Muscle layer of colon (tissue), 2 donors: ENCODE measurements around the gene TM9SF3.

Experiments used
- H3K27ac ChIP-seq: one replicate; pipeline ENCODE4 v1.7.0; 2013; ENCODE audit warnings: low read depth, mild to moderate bottlenecking, low read length, moderate library complexity
- H3K27me3 ChIP-seq, 2 donors: one replicate each; pipeline ENCODE4 v1.7.0; 2013; ENCODE audit warnings: low read length in 2 of 2, mild to moderate bottlenecking in 2 of 2; ENCODE audit not compliant: insufficient read depth in 2 of 2, control insufficient read depth in 1 of 2
- H3K36me3 ChIP-seq: one replicate; pipeline ENCODE4 v1.7.0; 2013; ENCODE audit warnings: mild to moderate bottlenecking, low read length; ENCODE audit not compliant: insufficient read depth
- H3K4me1 ChIP-seq: one replicate; pipeline ENCODE4 v1.7.0; 2013; ENCODE audit warnings: mild to moderate bottlenecking, low read length; ENCODE audit not compliant: insufficient read depth
- H3K4me3 ChIP-seq, 2 donors: one replicate each; pipeline ENCODE4 v1.7.0; 2013; ENCODE audit warnings: low read length in 2 of 2, low read depth in 1 of 2, mild to moderate bottlenecking in 1 of 2, moderate library complexity in 1 of 2
- H3K9ac ChIP-seq: one replicate; pipeline ENCODE4 v1.7.0; 2013; ENCODE audit warnings: low read length
- H3K9me3 ChIP-seq: one replicate; pipeline ENCODE4 v1.7.0; 2013; ENCODE audit warnings: mild to moderate bottlenecking, low read length
- donor health status: abdominal sarcoma.
- donor health status: Adenocarcinoma of cecum.

The TM9SF3 gene

GRCh38 chr10:96586419-96587263 lies at the start of gene TM9SF3:
Gene TM9SF3, minus strand, starts transcription at chr10:96587012. Its CDS starts 177 bp downstream, at chr10:96586835.
- peaks cover 33% of the 10 kb centered on the region for H3K4me1 ChIP-seq
- no peaks in the 10 kb centered on the region for H3K27me3 ChIP-seq
- peak within 1 kb of the TSS; percentile 94 for H3K27ac ChIP-seq
- H3K36me3 ChIP-seq = no peaks in the 10 kb centered on the region
- H3K9ac ChIP-seq = peak within 1 kb of the TSS; percentile 83
- H3K9me3 ChIP-seq = no peaks in the 10 kb centered on the region
- H3K4me3 ChIP-seq = peak within 1 kb of the TSS; percentile 73 to 78

GRCh38 chr10:96636551-96636950 lies 49.7 kb upstream of the TM9SF3 start:
- Histone ChIP-seq H3K9me3 (no peaks in the 10 kb centered on the region), H3K4me1 (no peaks in the 10 kb centered on the region), H3K27ac (no peak overlapping the region), H3K36me3 (no peaks in the 10 kb centered on the region), H3K27me3 (no peaks in the 10 kb centered on the region), H3K9ac (no peak overlapping the region), H3K4me3 (no peak overlapping the region)

- Histone ChIP-seq H3K36me3 (no peaks in the 10 kb centered on the region), H3K27ac (no peak overlapping the region), H3K4me1 (no peaks in the 10 kb centered on the region), H3K4me3 (no peak overlapping the region), H3K9ac (no peak overlapping the region), H3K27me3 (no peaks in the 10 kb centered on the region), H3K9me3 (no peaks in the 10 kb centered on the region)
Observed at GRCh38 chr10:96632974-96633710, 46.3 kb upstream of the TM9SF3 start.

- Histone ChIP-seq H3K27me3 (no peaks in the 10 kb centered on the region), H3K4me3 (no peak overlapping the region), H3K9ac (no peak overlapping the region), H3K4me1 (no peaks in the 10 kb centered on the region), H3K9me3 (no peaks in the 10 kb centered on the region), H3K36me3 (no peaks in the 10 kb centered on the region), H3K27ac (no peak overlapping the region)
Observed at GRCh38 chr10:96627292-96627691, 40.5 kb upstream of the TM9SF3 start.

GRCh38 chr10:96626795-96627194 lies 40.0 kb upstream of the TM9SF3 start:
- H3K4me3 ChIP-seq = no peak overlapping the region
- no peak overlapping the region for H3K27ac ChIP-seq
- H3K9ac ChIP-seq = no peak overlapping the region
- H3K27me3 ChIP-seq = no peaks in the 10 kb centered on the region
- H3K4me1 ChIP-seq = no peaks in the 10 kb centered on the region
- no peaks in the 10 kb centered on the region for H3K9me3 ChIP-seq
- no peaks in the 10 kb centered on the region for H3K36me3 ChIP-seq

- H3K36me3 ChIP-seq = no peaks in the 10 kb centered on the region
- H3K9me3 ChIP-seq = no peaks in the 10 kb centered on the region
- H3K27me3 ChIP-seq = no peaks in the 10 kb centered on the region
- H3K9ac ChIP-seq = no peak overlapping the region
- no peak overlapping the region for H3K27ac ChIP-seq
- H3K4me1 ChIP-seq = peaks cover 4% of the 10 kb centered on the region
- no peak overlapping the region for H3K4me3 ChIP-seq
Observed at GRCh38 chr10:96625173-96625572, 38.4 kb upstream of the TM9SF3 start.

GRCh38 chr10:96622013-96622787 lies 35.4 kb upstream of the TM9SF3 start:
- Histone ChIP-seq H3K27ac (no peak overlapping the region), H3K36me3 (no peaks in the 10 kb centered on the region), H3K9me3 (no peaks in the 10 kb centered on the region), H3K9ac (no peak overlapping the region), H3K27me3 (no peaks in the 10 kb centered on the region), H3K4me3 (no peak overlapping the region), H3K4me1 (peaks cover 21% of the 10 kb centered on the region)

- no peaks in the 10 kb centered on the region for H3K36me3 ChIP-seq
- H3K9ac ChIP-seq = no peak overlapping the region
- H3K27ac ChIP-seq = no peak overlapping the region
- no peaks in the 10 kb centered on the region for H3K9me3 ChIP-seq
- no peaks in the 10 kb centered on the region for H3K27me3 ChIP-seq
- peaks cover 21% of the 10 kb centered on the region for H3K4me1 ChIP-seq
- no peak overlapping the region for H3K4me3 ChIP-seq
Observed at GRCh38 chr10:96619796-96620773, 33.3 kb upstream of the TM9SF3 start.

- no peaks in the 10 kb centered on the region for H3K27me3 ChIP-seq
- H3K9me3 ChIP-seq = no peaks in the 10 kb centered on the region
- no peak overlapping the region for H3K4me3 ChIP-seq
- peak overlapping the region; percentile 1 for H3K27ac ChIP-seq
- no peak overlapping the region for H3K9ac ChIP-seq
- no peaks in the 10 kb centered on the region for H3K36me3 ChIP-seq
- peaks cover 21% of the 10 kb centered on the region for H3K4me1 ChIP-seq
Observed at GRCh38 chr10:96619120-96619519, 32.3 kb upstream of the TM9SF3 start.

GRCh38 chr10:96618653-96619052 lies 31.8 kb upstream of the TM9SF3 start:
- H3K27ac ChIP-seq = peak overlapping the region; percentile 1
- no peak overlapping the region for H3K9ac ChIP-seq

More at GRCh38 chr10:96618653-96619052, 31.8 kb upstream of the TM9SF3 start:
- Histone ChIP-seq H3K4me1 (peaks cover 21% of the 10 kb centered on the region), H3K27me3 (no peaks in the 10 kb centered on the region), H3K9me3 (no peaks in the 10 kb centered on the region), H3K4me3 (no peak overlapping the region), H3K36me3 (no peaks in the 10 kb centered on the region)
